Endometrial microvascular endothelial cells (primary cell): ENCODE results near the gene SVIL. TPM values are rescaled to one million over a fixed set of nuclear protein-coding genes. Genes with fewer than 3 reads are reported as not detected.

Source experiments
- in situ Hi-C: cut with HindIII; loops from 2 replicates; pipeline ENCODE4 v1.10.0; 2017; ENCODE audit warnings: low sequenced_read_pairs, low pct_unique_long_range_greater_than_20kb; ENCODE audit errors: inconsistent ontology term
- total RNA-seq: library from RNA; depleted of rRNA; stranded (reverse); fragments of >200 nt; gene quantifications from one replicate; pipeline ENCODE4 v1.2.3, GENCODE V29; 2015; ENCODE audit errors: inconsistent ontology term

Gene SVIL
- total RNA-seq, 1 donor from 2014 or later: 36.0 TPM

- in situ Hi-C loops: no loop called here
Measured at GRCh38 chr10:29424017-29424416, 210.8 kb downstream of the SVIL start.

GRCh38 chr10:29420744-29421143, 214.0 kb downstream of the SVIL start:
- in situ Hi-C loops: no loop called here

- in situ Hi-C loops: no loop called here
Measured at GRCh38 chr10:29417324-29417723, 217.4 kb downstream of the SVIL start.

GRCh38 chr10:29415876-29416275, 218.9 kb downstream of the SVIL start:
- in situ Hi-C loops: no loop called here

- in situ Hi-C loops: no loop called here
Measured at GRCh38 chr10:29414501-29414900, 220.3 kb downstream of the SVIL start.

- in situ Hi-C loops: no loop called here
Measured at GRCh38 chr10:29412485-29412884, 222.3 kb downstream of the SVIL start.

- in situ Hi-C loops: no loop called here
Measured at GRCh38 chr10:29411666-29412315, 223.0 kb downstream of the SVIL start.

- in situ Hi-C loops: no loop called here
Measured at GRCh38 chr10:29409241-29410054, 225.3 kb downstream of the SVIL start.

- in situ Hi-C loops: no loop called here
Measured at GRCh38 chr10:29408847-29409240, 225.9 kb downstream of the SVIL start.
